Measurements from ENCODE around the gene TRIM62. TPM values are rescaled to one million over a fixed set of nuclear protein-coding genes. Genes with fewer than 3 reads are reported as not detected.

Gene TRIM62
- total RNA-seq, 2 experiments from 2014 or later, result 3.8 to 5.2 TPM

- no peak for ATAC-seq
- Mint-ChIP-seq H3K27me3 (no peaks in the 10 kb centered on the region), H3K9me3 (no peaks in the 10 kb centered on the region), H3K27ac (no peak overlapping the region), H3K4me3 (no peak overlapping the region), H3K36me3 (ENCODE audit: low read depth) (peaks cover 14% of the 10 kb centered on the region), H3K4me1 (ENCODE audit: low read depth) (peaks cover 12% of the 10 kb centered on the region)
- ChIA-PET POLR2A (no interaction called here), CTCF (interaction anchor here (0.7 kb wide), 1 partner anchor 188 kb away, joined by 3 read pairs; no protein-coding TSS in a partner anchor)
- TF ChIP-seq, protein P1, sequence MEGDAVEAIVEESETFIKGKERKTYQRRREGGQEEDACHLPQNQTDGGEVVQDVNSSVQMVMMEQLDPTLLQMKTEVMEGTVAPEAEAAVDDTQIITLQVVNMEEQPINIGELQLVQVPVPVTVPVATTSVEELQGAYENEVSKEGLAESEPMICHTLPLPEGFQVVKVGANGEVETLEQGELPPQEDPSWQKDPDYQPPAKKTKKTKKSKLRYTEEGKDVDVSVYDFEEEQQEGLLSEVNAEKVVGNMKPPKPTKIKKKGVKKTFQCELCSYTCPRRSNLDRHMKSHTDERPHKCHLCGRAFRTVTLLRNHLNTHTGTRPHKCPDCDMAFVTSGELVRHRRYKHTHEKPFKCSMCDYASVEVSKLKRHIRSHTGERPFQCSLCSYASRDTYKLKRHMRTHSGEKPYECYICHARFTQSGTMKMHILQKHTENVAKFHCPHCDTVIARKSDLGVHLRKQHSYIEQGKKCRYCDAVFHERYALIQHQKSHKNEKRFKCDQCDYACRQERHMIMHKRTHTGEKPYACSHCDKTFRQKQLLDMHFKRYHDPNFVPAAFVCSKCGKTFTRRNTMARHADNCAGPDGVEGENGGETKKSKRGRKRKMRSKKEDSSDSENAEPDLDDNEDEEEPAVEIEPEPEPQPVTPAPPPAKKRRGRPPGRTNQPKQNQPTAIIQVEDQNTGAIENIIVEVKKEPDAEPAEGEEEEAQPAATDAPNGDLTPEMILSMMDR (IDR thresholded peaks at IDR 0.05), result no peak
- intact Hi-C loops (cut with micrococcal nuclease), result no loop called here
- DNase-seq, result no peak
Measured at GRCh38 chr1:33121728-33122127, 60.1 kb downstream of the TRIM62 start.

- no peaks in the 10 kb centered on the region for H3K27me3 Mint-ChIP-seq
- DNase-seq (no peak), ATAC-seq (no peak)
- peaks cover 11% of the 10 kb centered on the region for H3K36me3 Mint-ChIP-seq (ENCODE audit: low read depth)
- intact Hi-C loops (cut with micrococcal nuclease), result no loop called here
- ChIA-PET CTCF (interaction anchor here (0.7 kb wide), 1 partner anchor 17 kb away, joined by 3 read pairs; no protein-coding TSS in a partner anchor), POLR2A (no interaction called here)
- H3K27ac Mint-ChIP-seq, result no peak overlapping the region
- TF ChIP-seq, protein P1 (IDR thresholded peaks at IDR 0.05), result no peak
- H3K9me3 Mint-ChIP-seq, result no peaks in the 10 kb centered on the region
- peaks cover 4% of the 10 kb centered on the region for H3K4me1 Mint-ChIP-seq (ENCODE audit: low read depth)
- H3K4me3 Mint-ChIP-seq, result no peak overlapping the region
Measured at GRCh38 chr1:33120436-33121231, 61.2 kb downstream of the TRIM62 start.

DNA sequence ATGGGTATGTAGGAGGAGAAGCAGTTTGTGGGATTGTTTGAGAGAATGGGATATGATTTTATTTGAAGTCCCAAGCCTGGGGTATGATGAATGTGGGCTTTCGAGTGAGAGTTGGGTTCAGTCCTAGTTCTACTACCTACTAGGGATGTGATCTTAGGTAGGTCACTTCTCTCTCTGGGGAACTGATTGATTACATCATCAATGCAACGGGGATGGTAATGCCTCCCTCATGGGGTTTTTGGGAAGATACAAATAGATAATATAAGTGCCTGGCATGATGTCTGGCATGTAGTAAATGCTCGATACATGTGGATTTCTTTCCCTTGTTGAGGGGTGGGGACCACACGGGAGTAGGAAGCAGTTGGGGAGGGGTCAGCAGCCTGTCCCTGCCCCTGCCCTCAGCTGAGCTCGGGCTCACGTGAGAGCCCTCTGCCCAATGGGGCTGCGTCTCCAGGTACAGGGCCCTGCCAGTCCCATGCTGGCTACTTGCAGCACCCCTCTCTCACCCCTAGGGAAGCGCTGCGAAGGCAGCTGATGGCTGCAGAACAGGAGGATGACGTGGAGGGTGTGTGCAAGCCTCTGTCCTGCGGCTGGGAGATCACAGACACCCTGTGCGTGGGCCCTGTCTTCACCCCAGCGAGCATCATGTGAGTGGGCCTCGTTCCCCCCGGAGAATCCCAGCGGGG, 62.2 kb downstream of the TRIM62 start:
- TF ChIP-seq, protein P1 (IDR thresholded peaks at IDR 0.05), result no peak
- H3K27ac Mint-ChIP-seq, result no peak overlapping the region
- ChIA-PET POLR2A (no interaction called here), CTCF (interaction anchor here (0.7 kb wide), 1 partner anchor 293 kb away, joined by 3 read pairs; no protein-coding TSS in a partner anchor)
- no peak overlapping the region for H3K4me3 Mint-ChIP-seq
- no peaks in the 10 kb centered on the region for H3K4me1 Mint-ChIP-seq (ENCODE audit: low read depth)
- H3K9me3 Mint-ChIP-seq, result no peaks in the 10 kb centered on the region
- no peaks in the 10 kb centered on the region for H3K27me3 Mint-ChIP-seq
- ATAC-seq (no peak), DNase-seq (no peak)
- peaks cover 3% of the 10 kb centered on the region for H3K36me3 Mint-ChIP-seq (ENCODE audit: low read depth)
- intact Hi-C loops (cut with micrococcal nuclease), result no loop called here

DNA sequence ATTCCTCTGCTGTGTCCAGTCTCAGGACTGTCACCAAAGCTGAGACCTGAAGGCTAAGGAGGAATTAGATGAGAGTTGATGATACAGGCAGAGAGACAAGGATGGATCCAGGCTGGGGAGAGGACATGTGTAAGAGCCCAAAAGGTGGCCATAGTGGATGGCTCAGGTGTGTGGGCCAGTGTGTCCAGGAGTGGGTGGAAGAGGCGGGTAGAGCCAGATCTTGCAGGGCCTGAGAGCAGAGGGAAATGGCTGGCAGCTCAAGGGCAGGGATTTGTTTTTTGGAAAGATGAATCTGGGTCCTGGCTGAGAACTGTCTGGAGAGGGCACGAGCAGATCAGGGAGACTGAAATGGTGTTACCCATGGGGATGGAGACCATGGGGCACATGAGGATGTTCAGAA, 62.8 kb downstream of the TRIM62 start:
- intact Hi-C loops (cut with micrococcal nuclease), result no loop called here
- no peak overlapping the region for H3K27ac Mint-ChIP-seq
- ChIA-PET CTCF (no interaction called here), POLR2A (no interaction called here)
- TF ChIP-seq, protein P1 (IDR thresholded peaks at IDR 0.05), result no peak
- no peaks in the 10 kb centered on the region for H3K4me1 Mint-ChIP-seq (ENCODE audit: low read depth)
- ATAC-seq (no peak), DNase-seq (no peak)
- H3K36me3 Mint-ChIP-seq (ENCODE audit: low read depth), result no peaks in the 10 kb centered on the region
- H3K9me3 Mint-ChIP-seq, result no peaks in the 10 kb centered on the region
- no peak overlapping the region for H3K4me3 Mint-ChIP-seq
- H3K27me3 Mint-ChIP-seq, result no peaks in the 10 kb centered on the region

- CTCF ChIA-PET, result interaction anchor here (1.8 kb wide), 1 partner anchor 9 kb away, joined by 8 read pairs; no protein-coding TSS in a partner anchor
- Mint-ChIP-seq H3K9me3 (no peaks in the 10 kb centered on the region), H3K36me3 (ENCODE audit: low read depth) (no peaks in the 10 kb centered on the region), H3K27me3 (no peaks in the 10 kb centered on the region), H3K4me3 (no peak overlapping the region), H3K27ac (no peak overlapping the region), H3K4me1 (ENCODE audit: low read depth) (no peaks in the 10 kb centered on the region)
- ATAC-seq (no peak), DNase-seq (no peak)
- POLR2A ChIA-PET, result interaction anchor here (4.2 kb wide), 1 partner anchor 9 kb away, joined by 13 read pairs; no protein-coding TSS in a partner anchor
- intact Hi-C loops (cut with micrococcal nuclease), result no loop called here
- TF ChIP-seq, protein P1 (IDR thresholded peaks at IDR 0.05), result no peak
Measured at GRCh38 chr1:33118274-33118673, 63.6 kb downstream of the TRIM62 start.

Data from activated CD8-positive, alpha-beta T cell treated with anti-CD3 and anti-CD28 coated beads for 36 hours (primary cell).